ENCODE measurements around the gene ATP9B. TPM values are rescaled to one million over a fixed set of nuclear protein-coding genes. Genes with fewer than 3 reads are reported as not detected.

ATP9B gene
- total RNA-seq, 1 experiment from 2014 or later: 8.6 TPM

DNA sequence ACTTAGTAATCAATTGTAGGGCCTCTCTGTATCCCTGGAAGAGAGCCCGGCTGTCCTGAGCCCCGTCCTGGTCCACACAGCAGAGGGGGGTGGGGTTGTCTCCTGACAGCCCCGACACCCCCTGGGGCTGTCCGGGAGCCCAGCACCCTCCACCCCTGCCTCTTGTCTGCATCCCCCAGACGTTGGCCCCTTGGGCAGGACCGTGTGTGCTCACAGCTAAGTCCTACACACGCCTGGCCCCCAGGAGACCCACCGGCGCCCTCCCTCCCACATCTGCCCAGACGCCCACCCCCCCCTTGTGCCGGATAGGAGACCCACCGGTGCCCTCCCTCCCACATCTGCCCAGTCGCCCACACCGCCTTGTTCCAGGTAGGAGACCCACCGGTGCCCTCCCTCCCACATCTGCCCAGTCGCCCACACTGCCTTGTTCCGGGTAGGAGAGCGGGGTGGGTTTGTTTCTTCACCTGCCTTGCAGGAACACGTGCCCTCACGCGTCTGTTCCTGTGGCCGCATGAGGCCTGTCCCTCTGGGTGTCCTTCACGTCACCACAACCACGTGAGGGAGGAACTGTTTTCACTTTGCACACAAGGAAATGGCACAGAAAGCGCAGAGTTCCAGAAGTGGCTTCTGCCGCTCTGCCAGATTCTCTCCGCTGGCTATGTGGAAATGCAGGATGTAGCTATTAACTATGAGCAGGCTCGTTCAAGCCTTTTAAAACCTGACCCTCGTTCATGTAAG is 265.5 kb downstream of the ATP9B start:
- DNase-seq: peak in 1 of 2 experiments; percentile 5
- no peaks in the 10 kb centered on the region for H3K27me3 ChIP-seq (ENCODE audit: insufficient read depth, low read depth)
- BruUV-seq (replicated peaks): no TSS peak
- ChIA-PET POLR2A (ENCODE audit: unreplicated experiment) (no interaction called here), CTCF (no interaction called here)
- H3F3A ChIP-seq (ENCODE audit: insufficient read depth, low read depth): no peaks in the 10 kb centered on the region
- no peak overlapping the region for H2AFZ ChIP-seq
- no peak overlapping the region for H3K27ac ChIP-seq
- no peak overlapping the region for H3K4me2 ChIP-seq
- no peak for TF ChIP-seq EZH2 (IDR thresholded peaks at IDR 0.05; ENCODE audit: low read depth)
- TF ChIP-seq, protein P1, sequence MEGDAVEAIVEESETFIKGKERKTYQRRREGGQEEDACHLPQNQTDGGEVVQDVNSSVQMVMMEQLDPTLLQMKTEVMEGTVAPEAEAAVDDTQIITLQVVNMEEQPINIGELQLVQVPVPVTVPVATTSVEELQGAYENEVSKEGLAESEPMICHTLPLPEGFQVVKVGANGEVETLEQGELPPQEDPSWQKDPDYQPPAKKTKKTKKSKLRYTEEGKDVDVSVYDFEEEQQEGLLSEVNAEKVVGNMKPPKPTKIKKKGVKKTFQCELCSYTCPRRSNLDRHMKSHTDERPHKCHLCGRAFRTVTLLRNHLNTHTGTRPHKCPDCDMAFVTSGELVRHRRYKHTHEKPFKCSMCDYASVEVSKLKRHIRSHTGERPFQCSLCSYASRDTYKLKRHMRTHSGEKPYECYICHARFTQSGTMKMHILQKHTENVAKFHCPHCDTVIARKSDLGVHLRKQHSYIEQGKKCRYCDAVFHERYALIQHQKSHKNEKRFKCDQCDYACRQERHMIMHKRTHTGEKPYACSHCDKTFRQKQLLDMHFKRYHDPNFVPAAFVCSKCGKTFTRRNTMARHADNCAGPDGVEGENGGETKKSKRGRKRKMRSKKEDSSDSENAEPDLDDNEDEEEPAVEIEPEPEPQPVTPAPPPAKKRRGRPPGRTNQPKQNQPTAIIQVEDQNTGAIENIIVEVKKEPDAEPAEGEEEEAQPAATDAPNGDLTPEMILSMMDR (conservative IDR thresholded peaks at IDR 0.05): no peak
- no peaks in the 10 kb centered on the region for H3K9me3 ChIP-seq (ENCODE audit: insufficient read depth, low read depth)
- H3K4me1 ChIP-seq (replicated peaks; ENCODE audit: insufficient read depth): no peaks in the 10 kb centered on the region
- no peaks in the 10 kb centered on the region for H4K20me1 ChIP-seq (ENCODE audit: insufficient read depth)
- H3K79me2 ChIP-seq (ENCODE audit: low read depth): no peaks in the 10 kb centered on the region
- no peaks in the 10 kb centered on the region for H3K9me2 ChIP-seq (ENCODE audit: insufficient read depth)
- H3K4me3 ChIP-seq: no peak overlapping the region
- no peaks in the 10 kb centered on the region for H3K36me3 ChIP-seq (ENCODE audit: low read depth)
- intact Hi-C loops (cut with micrococcal nuclease; ENCODE audit: unreplicated experiment): no loop called here

DNA sequence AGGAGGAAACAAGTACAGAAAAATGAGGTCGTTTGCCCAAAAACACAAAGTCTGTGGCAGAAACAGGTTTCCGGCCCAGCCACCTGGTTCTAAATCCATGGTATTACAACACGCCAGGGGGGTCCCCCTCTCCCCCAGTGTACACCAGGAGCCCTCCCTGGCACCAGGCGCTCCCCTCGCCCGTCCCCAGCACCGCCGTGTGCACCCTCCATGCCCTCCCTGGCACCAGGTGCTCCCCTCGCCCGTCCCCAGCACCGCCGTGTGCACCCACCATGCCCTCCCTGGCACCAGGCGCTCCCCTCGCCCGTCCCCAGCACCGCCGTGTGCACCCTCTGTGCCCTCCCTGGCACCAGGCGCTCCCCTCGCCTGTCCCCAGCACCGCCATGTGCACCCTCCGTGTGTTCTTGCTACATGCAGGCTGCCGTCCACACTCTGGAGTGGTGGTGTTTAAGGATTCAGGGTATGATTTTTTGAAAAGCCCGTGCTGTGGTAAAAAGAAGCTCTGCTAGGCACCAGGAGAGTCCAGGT is 266.7 kb downstream of the ATP9B start:
- no peaks in the 10 kb centered on the region for H3K9me3 ChIP-seq (ENCODE audit: insufficient read depth, low read depth)
- no peaks in the 10 kb centered on the region for H3K9me2 ChIP-seq (ENCODE audit: insufficient read depth)
- TF ChIP-seq, protein P1 (conservative IDR thresholded peaks at IDR 0.05): no peak
- no peak for TF ChIP-seq EZH2 (IDR thresholded peaks at IDR 0.05; ENCODE audit: low read depth)
- H2AFZ ChIP-seq: no peak overlapping the region
- no peak overlapping the region for H3K27ac ChIP-seq
- intact Hi-C loops (cut with micrococcal nuclease; ENCODE audit: unreplicated experiment): no loop called here
- ChIA-PET POLR2A (ENCODE audit: unreplicated experiment) (no interaction called here), CTCF (no interaction called here)
- no peaks in the 10 kb centered on the region for H3K79me2 ChIP-seq (ENCODE audit: low read depth)
- no peak overlapping the region for H3K4me3 ChIP-seq
- H3K4me2 ChIP-seq: no peak overlapping the region
- H4K20me1 ChIP-seq (ENCODE audit: insufficient read depth): no peaks in the 10 kb centered on the region
- no TSS peak for BruUV-seq (replicated peaks)
- H3K4me1 ChIP-seq (replicated peaks; ENCODE audit: insufficient read depth): no peaks in the 10 kb centered on the region
- no peaks in the 10 kb centered on the region for H3K36me3 ChIP-seq (ENCODE audit: low read depth)
- no peaks in the 10 kb centered on the region for H3K27me3 ChIP-seq (ENCODE audit: insufficient read depth, low read depth)
- H3F3A ChIP-seq (ENCODE audit: insufficient read depth, low read depth): no peaks in the 10 kb centered on the region
- peak in 1 of 2 experiments; percentile 12 for DNase-seq

GRCh38 chr18:79336556-79337142 is 267.5 kb downstream of the ATP9B start:
- POLR2A ChIA-PET (ENCODE audit: unreplicated experiment): no interaction called here
- TF ChIP-seq, protein P1 (conservative IDR thresholded peaks at IDR 0.05): no peak
- TF ChIP-seq EZH2 (IDR thresholded peaks at IDR 0.05; ENCODE audit: low read depth): no peak

More at GRCh38 chr18:79336556-79337142, 267.5 kb downstream of the ATP9B start:
- Histone ChIP-seq H3K9me2 (ENCODE audit: insufficient read depth) (no peaks in the 10 kb centered on the region), H3K27ac (no peak overlapping the region), H3K9me3 (ENCODE audit: insufficient read depth, low read depth) (no peaks in the 10 kb centered on the region), H3K4me2 (no peak overlapping the region), H2AFZ (no peak overlapping the region), H3K27me3 (ENCODE audit: insufficient read depth, low read depth) (no peaks in the 10 kb centered on the region), H4K20me1 (ENCODE audit: insufficient read depth) (no peaks in the 10 kb centered on the region), H3F3A (ENCODE audit: insufficient read depth, low read depth) (no peaks in the 10 kb centered on the region), H3K36me3 (ENCODE audit: low read depth) (no peaks in the 10 kb centered on the region), H3K4me1 (replicated peaks; ENCODE audit: insufficient read depth) (no peaks in the 10 kb centered on the region), H3K79me2 (ENCODE audit: low read depth) (no peaks in the 10 kb centered on the region), H3K4me3 (no peak overlapping the region)
- CTCF ChIA-PET: no interaction called here
- peak in 1 of 2 experiments; percentile 18 for DNase-seq
- intact Hi-C loops (cut with micrococcal nuclease; ENCODE audit: unreplicated experiment): no loop called here
- no TSS peak for BruUV-seq (replicated peaks)

All from PC-9 (cell line).